IPS-18c (cell line): ENCODE results near the gene PDZD8.
"Not testable (repeated sequence)": the region's sequence is repeated elsewhere in the genome, so short reads cannot be mapped to it uniquely, and the experiment has no call there.

ENCODE experiments used
- H3K4me3 ChIP-seq: 2 replicates; pipeline ENCODE4 v1.7.0; 2013; ENCODE audit warnings: low read depth, mild to moderate bottlenecking, low read length, moderate library complexity; ENCODE audit not compliant: insufficient read depth
- H3K9me3 ChIP-seq: one replicate; pipeline ENCODE4 v1.6.1; 2013; ENCODE audit warnings: mild to moderate bottlenecking, low read length, moderate library complexity; ENCODE audit not compliant: control insufficient read depth, insufficient read depth

Gene PDZD8

GRCh38 chr10:117324367-117324766 is 50.9 kb downstream of the PDZD8 start:
- Histone ChIP-seq H3K4me3 (no peak overlapping the region), H3K9me3 (peaks cover 4% of the 10 kb centered on the region)

GRCh38 chr10:117322260-117322659 is 53.0 kb downstream of the PDZD8 start:
- Histone ChIP-seq H3K4me3 (no peak overlapping the region), H3K9me3 (peaks cover 4% of the 10 kb centered on the region)

GRCh38 chr10:117320050-117320665 is 55.1 kb downstream of the PDZD8 start:
- no peaks in the 10 kb centered on the region for H3K9me3 ChIP-seq

GRCh38 chr10:117318909-117319308 is 56.3 kb downstream of the PDZD8 start:
- Histone ChIP-seq H3K9me3 (no peaks in the 10 kb centered on the region), H3K4me3 (no peak overlapping the region)

More at GRCh38 chr10:117320050-117320665, 55.1 kb downstream of the PDZD8 start:
- no peak overlapping the region for H3K4me3 ChIP-seq

GRCh38 chr10:117316701-117317100 is 58.5 kb downstream of the PDZD8 start:
- Histone ChIP-seq H3K4me3 (no peak overlapping the region), H3K9me3 (no peaks in the 10 kb centered on the region)

- Histone ChIP-seq H3K9me3 (no peaks in the 10 kb centered on the region), H3K4me3 (no peak overlapping the region)
Observed at GRCh38 chr10:117313641-117314040, 61.6 kb downstream of the PDZD8 start.

- no peaks in the 10 kb centered on the region for H3K9me3 ChIP-seq
- H3K4me3 ChIP-seq, result no peak overlapping the region
Observed at GRCh38 chr10:117312430-117312829, 62.8 kb downstream of the PDZD8 start.

GRCh38 chr10:117311261-117311660 is 64.0 kb downstream of the PDZD8 start:
- Histone ChIP-seq H3K9me3 (no peaks in the 10 kb centered on the region), H3K4me3 (no peak overlapping the region)

GRCh38 chr10:117306674-117307073 is 68.6 kb downstream of the PDZD8 start:
- Histone ChIP-seq H3K9me3 (peaks cover 2% of the 10 kb centered on the region), H3K4me3 (no peak overlapping the region)

GRCh38 chr10:117303451-117303850 is 71.8 kb downstream of the PDZD8 start:
- not testable (repeated sequence) for H3K4me3 ChIP-seq, H3K9me3 ChIP-seq

- peaks cover 2% of the 10 kb centered on the region for H3K9me3 ChIP-seq
Observed at GRCh38 chr10:117300671-117301070, 74.6 kb downstream of the PDZD8 start.

GRCh38 chr10:117299435-117299834 is 75.8 kb downstream of the PDZD8 start:
- Histone ChIP-seq H3K4me3 (no peak overlapping the region), H3K9me3 (peaks cover 2% of the 10 kb centered on the region)

More at GRCh38 chr10:117300671-117301070, 74.6 kb downstream of the PDZD8 start:
- no peak overlapping the region for H3K4me3 ChIP-seq

GRCh38 chr10:117298219-117298618 is 77.0 kb downstream of the PDZD8 start:
- Histone ChIP-seq H3K9me3 (no peaks in the 10 kb centered on the region), H3K4me3 (no peak overlapping the region)

GRCh38 chr10:117294735-117295134 is 80.5 kb downstream of the PDZD8 start:
- H3K4me3 ChIP-seq, result no peak overlapping the region
- no peaks in the 10 kb centered on the region for H3K9me3 ChIP-seq

GRCh38 chr10:117294039-117294645 is 81.1 kb downstream of the PDZD8 start:
- H3K9me3 ChIP-seq, result no peaks in the 10 kb centered on the region
- no peak overlapping the region for H3K4me3 ChIP-seq

- not testable (repeated sequence) for H3K4me3 ChIP-seq, H3K9me3 ChIP-seq
Observed at GRCh38 chr10:117290872-117291271, 84.4 kb downstream of the PDZD8 start.

GRCh38 chr10:117284716-117285494 is 90.3 kb downstream of the PDZD8 start:
- no peaks in the 10 kb centered on the region for H3K9me3 ChIP-seq
- no peak overlapping the region for H3K4me3 ChIP-seq

- Histone ChIP-seq H3K9me3 (no peaks in the 10 kb centered on the region), H3K4me3 (no peak overlapping the region)
Observed at GRCh38 chr10:117277675-117278074, 97.6 kb downstream of the PDZD8 start.
